Measurements from ENCODE around the gene EIPR1. TPM values are rescaled to one million over a fixed set of nuclear protein-coding genes. Genes with fewer than 3 reads are reported as not detected.

The EIPR1 gene
- total and polyA plus RNA-seq, 2 experiments from 2014 or later, result 17.4 to 46.3 TPM

DNA sequence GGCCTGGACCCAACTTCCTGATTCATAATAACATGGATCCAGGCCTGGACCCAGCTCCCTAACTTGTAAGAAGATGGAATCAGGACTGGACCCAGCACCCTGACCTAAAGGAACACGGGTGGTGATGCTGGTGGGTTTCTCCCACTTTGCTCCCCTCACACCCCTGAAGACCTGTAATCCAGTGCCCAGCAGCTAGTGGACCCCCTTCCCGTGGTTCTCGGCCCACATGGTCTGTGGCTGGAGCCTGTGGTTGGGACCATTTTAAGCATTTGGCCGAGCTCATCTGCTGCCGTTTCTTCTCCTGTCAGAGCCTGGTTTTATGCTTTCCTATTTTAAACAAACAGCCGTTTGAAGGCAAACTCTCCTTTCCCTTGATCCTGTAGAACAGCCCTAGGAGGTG, 232.8 kb downstream of the EIPR1 start:
- Histone ChIP-seq H2AFZ (no peak overlapping the region), H3K79me2 (replicated peaks; ENCODE audit: insufficient read depth) (no peaks in the 10 kb centered on the region), H3K4me2 (no peak overlapping the region), H3K27ac (ENCODE audit: low read depth) (no peak overlapping the region), H3K4me3 (no peak overlapping the region), H3K4me1 (ENCODE audit: insufficient read depth) (no peaks in the 10 kb centered on the region), H3F3A (replicated peaks; ENCODE audit: low read depth) (no peaks in the 10 kb centered on the region), H4K20me1 (replicated peaks; ENCODE audit: insufficient read depth) (no peaks in the 10 kb centered on the region), H3K36me3 (ENCODE audit: insufficient read depth) (no peaks in the 10 kb centered on the region), H3K9me2 (ENCODE audit: insufficient read depth) (no peaks in the 10 kb centered on the region), H3K27me3 (ENCODE audit: insufficient read depth) (no peaks in the 10 kb centered on the region)
- Mint-ChIP-seq H3K4me1 (no peaks in the 10 kb centered on the region; the same call in 1 of the 3 replicates), H3K9me3 (peaks cover 1% of the 10 kb centered on the region; the same call in 2 of the 3 replicates), H3K4me3 (no peak overlapping the region), H3K27ac (no peak overlapping the region), H3K36me3 (ENCODE audit: low read depth) (peaks cover under 1% of the 10 kb centered on the region; the same call in 1 of the 3 replicates), H3K27me3 (ENCODE audit: insufficient read depth, low read depth, poor library complexity) (peaks cover 6% of the 10 kb centered on the region)
- TF ChIP-seq, protein P1, sequence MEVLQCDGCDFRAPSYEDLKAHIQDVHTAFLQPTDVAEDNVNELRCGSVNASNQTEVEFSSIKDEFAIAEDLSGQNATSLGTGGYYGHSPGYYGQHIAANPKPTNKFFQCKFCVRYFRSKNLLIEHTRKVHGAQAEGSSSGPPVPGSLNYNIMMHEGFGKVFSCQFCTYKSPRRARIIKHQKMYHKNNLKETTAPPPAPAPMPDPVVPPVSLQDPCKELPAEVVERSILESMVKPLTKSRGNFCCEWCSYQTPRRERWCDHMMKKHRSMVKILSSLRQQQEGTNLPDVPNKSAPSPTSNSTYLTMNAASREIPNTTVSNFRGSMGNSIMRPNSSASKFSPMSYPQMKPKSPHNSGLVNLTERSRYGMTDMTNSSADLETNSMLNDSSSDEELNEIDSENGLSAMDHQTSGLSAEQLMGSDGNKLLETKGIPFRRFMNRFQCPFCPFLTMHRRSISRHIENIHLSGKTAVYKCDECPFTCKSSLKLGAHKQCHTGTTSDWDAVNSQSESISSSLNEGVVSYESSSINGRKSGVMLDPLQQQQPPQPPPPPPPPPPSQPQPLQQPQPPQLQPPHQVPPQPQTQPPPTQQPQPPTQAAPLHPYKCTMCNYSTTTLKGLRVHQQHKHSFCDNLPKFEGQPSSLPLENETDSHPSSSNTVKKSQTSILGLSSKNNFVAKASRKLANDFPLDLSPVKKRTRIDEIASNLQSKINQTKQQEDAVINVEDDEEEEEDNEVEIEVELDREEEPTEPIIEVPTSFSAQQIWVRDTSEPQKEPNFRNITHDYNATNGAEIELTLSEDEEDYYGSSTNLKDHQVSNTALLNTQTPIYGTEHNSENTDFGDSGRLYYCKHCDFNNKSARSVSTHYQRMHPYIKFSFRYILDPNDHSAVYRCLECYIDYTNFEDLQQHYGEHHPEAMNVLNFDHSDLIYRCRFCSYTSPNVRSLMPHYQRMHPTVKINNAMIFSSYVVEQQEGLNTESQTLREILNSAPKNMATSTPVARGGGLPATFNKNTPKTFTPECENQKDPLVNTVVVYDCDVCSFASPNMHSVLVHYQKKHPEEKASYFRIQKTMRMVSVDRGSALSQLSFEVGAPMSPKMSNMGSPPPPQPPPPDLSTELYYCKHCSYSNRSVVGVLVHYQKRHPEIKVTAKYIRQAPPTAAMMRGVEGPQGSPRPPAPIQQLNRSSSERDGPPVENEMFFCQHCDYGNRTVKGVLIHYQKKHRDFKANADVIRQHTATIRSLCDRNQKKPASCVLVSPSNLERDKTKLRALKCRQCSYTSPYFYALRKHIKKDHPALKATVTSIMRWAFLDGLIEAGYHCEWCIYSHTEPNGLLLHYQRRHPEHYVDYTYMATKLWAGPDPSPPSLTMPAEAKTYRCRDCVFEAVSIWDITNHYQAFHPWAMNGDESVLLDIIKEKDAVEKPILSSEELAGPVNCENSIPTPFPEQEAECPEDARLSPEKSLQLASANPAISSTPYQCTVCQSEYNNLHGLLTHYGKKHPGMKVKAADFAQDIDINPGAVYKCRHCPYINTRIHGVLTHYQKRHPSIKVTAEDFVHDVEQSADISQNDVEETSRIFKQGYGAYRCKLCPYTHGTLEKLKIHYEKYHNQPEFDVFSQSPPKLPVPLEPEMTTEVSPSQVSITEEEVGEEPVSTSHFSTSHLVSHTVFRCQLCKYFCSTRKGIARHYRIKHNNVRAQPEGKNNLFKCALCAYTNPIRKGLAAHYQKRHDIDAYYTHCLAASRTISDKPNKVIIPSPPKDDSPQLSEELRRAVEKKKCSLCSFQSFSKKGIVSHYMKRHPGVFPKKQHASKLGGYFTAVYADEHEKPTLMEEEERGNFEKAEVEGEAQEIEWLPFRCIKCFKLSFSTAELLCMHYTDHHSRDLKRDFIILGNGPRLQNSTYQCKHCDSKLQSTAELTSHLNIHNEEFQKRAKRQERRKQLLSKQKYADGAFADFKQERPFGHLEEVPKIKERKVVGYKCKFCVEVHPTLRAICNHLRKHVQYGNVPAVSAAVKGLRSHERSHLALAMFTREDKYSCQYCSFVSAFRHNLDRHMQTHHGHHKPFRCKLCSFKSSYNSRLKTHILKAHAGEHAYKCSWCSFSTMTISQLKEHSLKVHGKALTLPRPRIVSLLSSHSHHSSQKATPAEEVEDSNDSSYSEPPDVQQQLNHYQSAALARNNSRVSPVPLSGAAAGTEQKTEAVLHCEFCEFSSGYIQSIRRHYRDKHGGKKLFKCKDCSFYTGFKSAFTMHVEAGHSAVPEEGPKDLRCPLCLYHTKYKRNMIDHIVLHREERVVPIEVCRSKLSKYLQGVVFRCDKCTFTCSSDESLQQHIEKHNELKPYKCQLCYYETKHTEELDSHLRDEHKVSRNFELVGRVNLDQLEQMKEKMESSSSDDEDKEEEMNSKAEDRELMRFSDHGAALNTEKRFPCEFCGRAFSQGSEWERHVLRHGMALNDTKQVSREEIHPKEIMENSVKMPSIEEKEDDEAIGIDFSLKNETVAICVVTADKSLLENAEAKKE (CRISPR knock-in tag; IDR thresholded peaks at IDR 0.05), result no peak
- TF ChIP-seq, protein P2, sequence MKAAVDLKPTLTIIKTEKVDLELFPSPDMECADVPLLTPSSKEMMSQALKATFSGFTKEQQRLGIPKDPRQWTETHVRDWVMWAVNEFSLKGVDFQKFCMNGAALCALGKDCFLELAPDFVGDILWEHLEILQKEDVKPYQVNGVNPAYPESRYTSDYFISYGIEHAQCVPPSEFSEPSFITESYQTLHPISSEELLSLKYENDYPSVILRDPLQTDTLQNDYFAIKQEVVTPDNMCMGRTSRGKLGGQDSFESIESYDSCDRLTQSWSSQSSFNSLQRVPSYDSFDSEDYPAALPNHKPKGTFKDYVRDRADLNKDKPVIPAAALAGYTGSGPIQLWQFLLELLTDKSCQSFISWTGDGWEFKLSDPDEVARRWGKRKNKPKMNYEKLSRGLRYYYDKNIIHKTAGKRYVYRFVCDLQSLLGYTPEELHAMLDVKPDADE (IDR thresholded peaks at IDR 0.05), result no peak
- TF ChIP-seq ZNF331 (CRISPR knock-in tag; IDR thresholded peaks at IDR 0.05; ENCODE audit: low read depth) (no peak), NANOG (IDR thresholded peaks at IDR 0.05; ENCODE audit: borderline replicate concordance) (no peak), EZH2 (IDR thresholded peaks at IDR 0.05; ENCODE audit: low read depth, unreplicated experiment) (no peak), EZH2phosphoT487 (IDR thresholded peaks at IDR 0.05; ENCODE audit: unreplicated experiment) (no peak), STAT1 (IDR thresholded peaks at IDR 0.05; ENCODE audit: unreplicated experiment) (no peak), CREB1 (CRISPR knock-in tag; IDR thresholded peaks at IDR 0.05; ENCODE audit: low read depth) (no peak), POLR2AphosphoS5 (IDR thresholded peaks at IDR 0.05; ENCODE audit: low read depth) (no peak), ZNF114 (CRISPR knock-in tag; IDR thresholded peaks at IDR 0.05) (no peak), JUNB (IDR thresholded peaks at IDR 0.05; ENCODE audit: unreplicated experiment) (no peak)
- TF ChIP-seq, protein P3, sequence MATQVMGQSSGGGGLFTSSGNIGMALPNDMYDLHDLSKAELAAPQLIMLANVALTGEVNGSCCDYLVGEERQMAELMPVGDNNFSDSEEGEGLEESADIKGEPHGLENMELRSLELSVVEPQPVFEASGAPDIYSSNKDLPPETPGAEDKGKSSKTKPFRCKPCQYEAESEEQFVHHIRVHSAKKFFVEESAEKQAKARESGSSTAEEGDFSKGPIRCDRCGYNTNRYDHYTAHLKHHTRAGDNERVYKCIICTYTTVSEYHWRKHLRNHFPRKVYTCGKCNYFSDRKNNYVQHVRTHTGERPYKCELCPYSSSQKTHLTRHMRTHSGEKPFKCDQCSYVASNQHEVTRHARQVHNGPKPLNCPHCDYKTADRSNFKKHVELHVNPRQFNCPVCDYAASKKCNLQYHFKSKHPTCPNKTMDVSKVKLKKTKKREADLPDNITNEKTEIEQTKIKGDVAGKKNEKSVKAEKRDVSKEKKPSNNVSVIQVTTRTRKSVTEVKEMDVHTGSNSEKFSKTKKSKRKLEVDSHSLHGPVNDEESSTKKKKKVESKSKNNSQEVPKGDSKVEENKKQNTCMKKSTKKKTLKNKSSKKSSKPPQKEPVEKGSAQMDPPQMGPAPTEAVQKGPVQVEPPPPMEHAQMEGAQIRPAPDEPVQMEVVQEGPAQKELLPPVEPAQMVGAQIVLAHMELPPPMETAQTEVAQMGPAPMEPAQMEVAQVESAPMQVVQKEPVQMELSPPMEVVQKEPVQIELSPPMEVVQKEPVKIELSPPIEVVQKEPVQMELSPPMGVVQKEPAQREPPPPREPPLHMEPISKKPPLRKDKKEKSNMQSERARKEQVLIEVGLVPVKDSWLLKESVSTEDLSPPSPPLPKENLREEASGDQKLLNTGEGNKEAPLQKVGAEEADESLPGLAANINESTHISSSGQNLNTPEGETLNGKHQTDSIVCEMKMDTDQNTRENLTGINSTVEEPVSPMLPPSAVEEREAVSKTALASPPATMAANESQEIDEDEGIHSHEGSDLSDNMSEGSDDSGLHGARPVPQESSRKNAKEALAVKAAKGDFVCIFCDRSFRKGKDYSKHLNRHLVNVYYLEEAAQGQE (IDR thresholded peaks at IDR 0.05; ENCODE audit: unreplicated experiment), result no peak
- TF ChIP-seq, protein P4, sequence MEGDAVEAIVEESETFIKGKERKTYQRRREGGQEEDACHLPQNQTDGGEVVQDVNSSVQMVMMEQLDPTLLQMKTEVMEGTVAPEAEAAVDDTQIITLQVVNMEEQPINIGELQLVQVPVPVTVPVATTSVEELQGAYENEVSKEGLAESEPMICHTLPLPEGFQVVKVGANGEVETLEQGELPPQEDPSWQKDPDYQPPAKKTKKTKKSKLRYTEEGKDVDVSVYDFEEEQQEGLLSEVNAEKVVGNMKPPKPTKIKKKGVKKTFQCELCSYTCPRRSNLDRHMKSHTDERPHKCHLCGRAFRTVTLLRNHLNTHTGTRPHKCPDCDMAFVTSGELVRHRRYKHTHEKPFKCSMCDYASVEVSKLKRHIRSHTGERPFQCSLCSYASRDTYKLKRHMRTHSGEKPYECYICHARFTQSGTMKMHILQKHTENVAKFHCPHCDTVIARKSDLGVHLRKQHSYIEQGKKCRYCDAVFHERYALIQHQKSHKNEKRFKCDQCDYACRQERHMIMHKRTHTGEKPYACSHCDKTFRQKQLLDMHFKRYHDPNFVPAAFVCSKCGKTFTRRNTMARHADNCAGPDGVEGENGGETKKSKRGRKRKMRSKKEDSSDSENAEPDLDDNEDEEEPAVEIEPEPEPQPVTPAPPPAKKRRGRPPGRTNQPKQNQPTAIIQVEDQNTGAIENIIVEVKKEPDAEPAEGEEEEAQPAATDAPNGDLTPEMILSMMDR (conservative IDR thresholded peaks at IDR 0.05; ENCODE audit: low read depth in 2 of 2), result no peak
- ATAC-seq (no peak), DNase-seq (ENCODE audit: low spot score) (no peak)
